ENCODE results near the gene ZDBF2.

DNA sequence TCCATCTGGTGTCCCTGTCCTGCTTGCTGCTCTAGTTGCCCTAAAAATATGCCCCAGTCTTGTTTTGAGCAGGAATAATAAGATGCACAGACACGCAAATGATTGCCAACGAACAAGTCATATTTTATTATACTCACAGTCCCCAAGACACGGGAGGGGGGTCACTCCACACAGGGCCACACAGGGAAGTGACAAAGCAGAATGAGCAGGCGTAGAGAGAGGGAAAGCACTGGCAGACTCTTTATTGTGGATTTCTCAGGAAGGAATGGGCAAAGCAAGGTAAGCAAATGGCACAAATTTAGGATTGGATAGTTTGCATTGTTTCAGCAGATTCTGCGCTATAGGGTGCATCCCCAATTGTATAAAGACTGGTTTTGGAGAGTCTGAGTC lies 20.7 kb upstream of the ZDBF2 start:
- TF ChIP-seq, protein P1, sequence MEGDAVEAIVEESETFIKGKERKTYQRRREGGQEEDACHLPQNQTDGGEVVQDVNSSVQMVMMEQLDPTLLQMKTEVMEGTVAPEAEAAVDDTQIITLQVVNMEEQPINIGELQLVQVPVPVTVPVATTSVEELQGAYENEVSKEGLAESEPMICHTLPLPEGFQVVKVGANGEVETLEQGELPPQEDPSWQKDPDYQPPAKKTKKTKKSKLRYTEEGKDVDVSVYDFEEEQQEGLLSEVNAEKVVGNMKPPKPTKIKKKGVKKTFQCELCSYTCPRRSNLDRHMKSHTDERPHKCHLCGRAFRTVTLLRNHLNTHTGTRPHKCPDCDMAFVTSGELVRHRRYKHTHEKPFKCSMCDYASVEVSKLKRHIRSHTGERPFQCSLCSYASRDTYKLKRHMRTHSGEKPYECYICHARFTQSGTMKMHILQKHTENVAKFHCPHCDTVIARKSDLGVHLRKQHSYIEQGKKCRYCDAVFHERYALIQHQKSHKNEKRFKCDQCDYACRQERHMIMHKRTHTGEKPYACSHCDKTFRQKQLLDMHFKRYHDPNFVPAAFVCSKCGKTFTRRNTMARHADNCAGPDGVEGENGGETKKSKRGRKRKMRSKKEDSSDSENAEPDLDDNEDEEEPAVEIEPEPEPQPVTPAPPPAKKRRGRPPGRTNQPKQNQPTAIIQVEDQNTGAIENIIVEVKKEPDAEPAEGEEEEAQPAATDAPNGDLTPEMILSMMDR (IDR thresholded peaks at IDR 0.05) = no peak
- TF ChIP-seq EP300 (IDR thresholded peaks at IDR 0.05) (no peak), POLR2AphosphoS5 (IDR thresholded peaks at IDR 0.05) (no peak)

Measured in suprapubic skin (tissue), 4 donors.